Stimulated activated CD8-positive, alpha-beta memory T cell treated with anti-CD3 and anti-CD28 coated beads, Interleukin-2, amount 100 ng/mL, for 1 hour (primary cell): ENCODE measurements around the gene PCSK6.
A peak's percentile ranks its signal among the peaks of the same experiment; 100 is the strongest.

Experiments
- DNase-seq, 2 donors: peaks; one replicate each; pipeline ENCODE4 v3.0.0-alpha.2; 2020; ENCODE audit warnings: low read depth in 2 of 2

PCSK6 gene

DNA sequence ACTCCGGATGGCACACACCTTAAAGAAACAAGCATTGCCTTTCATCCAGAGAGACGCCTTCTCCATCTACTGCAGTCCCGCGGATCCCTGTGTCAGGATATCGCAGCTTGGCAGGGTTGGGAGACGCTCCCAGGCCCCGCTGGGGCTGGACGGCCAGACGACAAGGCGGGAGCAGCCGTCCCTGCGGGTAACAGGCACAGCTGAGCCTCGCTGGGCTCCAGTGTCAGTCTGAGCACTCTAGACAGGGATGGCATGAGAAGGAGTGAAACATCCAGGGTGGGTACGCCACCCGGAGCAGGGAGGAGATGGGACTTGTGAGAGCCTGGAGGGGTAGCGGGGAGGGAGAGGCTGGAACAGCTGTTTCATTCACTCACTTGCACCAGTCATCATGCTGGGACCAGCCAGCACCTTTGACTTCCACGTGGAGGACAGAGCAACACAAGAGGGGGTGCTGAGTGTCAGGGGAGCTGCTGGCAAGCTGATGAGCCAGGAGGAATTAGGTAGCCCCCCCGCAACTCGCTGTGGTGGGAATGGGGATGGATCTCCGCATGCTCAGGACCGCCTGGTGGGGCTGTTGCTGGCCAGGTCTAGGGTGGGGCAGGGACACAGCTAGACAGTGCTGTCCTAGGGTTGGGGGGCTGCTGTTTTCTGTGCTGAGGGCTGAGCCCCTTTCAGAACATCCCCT is 162.9 kb downstream of the PCSK6 start:
- DNase-seq, result no peak

DNA sequence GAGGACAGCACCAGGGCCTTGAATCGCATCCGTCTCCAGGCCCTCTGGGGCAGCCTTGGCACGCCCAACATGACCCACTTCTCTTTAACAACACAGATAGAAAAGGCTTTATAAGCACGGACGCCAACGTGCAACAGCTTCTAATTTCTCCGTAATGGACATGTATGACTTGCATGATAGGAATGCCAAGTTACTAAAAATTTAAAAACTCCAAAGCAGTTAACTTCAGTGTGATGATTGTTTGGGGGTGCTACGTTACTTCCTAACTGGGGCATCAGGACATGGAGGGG is 163.5 kb downstream of the PCSK6 start:
- no peak for DNase-seq

DNA sequence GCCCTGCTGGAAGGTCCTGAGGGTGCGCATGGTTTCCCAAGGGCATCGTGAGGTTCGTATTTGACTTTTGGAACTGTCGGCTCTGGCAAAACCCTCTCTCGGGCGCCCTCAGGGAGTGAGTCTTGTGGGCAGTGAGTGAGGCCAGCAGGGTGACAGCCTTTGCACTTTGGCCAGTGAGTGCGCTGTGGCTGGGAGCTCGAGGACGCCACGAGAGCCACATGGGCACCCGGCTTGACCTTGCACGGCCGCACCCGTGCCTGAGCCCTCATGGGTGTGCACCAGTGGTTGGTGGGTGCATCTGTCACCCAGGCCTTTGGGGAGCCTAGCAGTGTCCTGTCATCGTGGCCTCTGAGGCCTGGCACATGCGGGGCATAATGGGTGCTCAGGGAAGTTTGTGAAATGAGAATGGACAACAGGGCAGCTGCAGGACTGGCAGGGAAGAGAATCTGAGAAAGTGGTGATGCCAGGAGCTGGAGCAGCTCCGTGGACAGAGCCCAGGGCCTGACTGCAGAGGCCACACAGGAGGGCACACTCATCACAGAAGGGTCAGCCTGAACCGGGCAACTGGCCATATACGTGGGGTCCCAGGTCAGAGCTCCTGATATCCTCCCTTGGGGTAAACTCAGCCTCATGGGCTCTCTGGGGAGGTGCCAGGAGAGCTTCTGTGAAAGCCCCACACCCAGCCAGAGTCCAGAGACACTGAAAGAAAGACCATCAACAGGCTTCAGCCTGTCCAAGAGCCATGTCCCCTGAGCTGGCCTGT is 164.1 kb downstream of the PCSK6 start:
- no peak for DNase-seq

DNA sequence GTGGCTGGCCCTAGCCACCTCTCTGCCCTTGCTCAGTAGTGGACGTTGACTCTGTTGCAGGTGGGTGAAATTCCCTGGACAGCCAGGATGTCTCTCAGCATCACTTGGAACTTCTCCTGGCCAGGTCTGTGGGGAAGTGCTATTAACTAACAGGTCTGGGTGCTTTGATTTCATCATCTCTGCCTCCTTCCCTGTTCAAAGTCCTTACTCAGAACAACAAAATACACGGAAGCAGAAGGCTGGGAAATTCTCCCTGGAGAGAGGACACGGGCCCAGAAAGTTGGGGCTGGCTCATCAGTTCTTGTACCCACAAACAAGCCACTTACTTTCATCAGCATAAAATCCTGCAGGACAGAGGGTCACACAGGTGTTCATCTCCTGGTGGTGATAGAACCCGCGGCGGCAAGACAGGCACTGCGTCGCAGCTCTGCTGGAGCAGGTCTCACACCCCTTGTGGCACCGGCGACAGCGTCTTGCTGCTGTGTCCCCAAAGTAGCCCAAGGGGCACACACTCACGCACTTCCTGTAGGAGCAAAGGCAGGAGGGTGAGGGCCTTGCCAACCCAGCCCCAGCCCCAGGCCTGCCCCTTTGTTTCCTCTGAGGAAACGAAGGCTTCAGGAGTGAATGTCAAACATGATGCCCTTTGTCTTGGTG is 164.9 kb downstream of the PCSK6 start:
- DNase-seq, result no peak

DNA sequence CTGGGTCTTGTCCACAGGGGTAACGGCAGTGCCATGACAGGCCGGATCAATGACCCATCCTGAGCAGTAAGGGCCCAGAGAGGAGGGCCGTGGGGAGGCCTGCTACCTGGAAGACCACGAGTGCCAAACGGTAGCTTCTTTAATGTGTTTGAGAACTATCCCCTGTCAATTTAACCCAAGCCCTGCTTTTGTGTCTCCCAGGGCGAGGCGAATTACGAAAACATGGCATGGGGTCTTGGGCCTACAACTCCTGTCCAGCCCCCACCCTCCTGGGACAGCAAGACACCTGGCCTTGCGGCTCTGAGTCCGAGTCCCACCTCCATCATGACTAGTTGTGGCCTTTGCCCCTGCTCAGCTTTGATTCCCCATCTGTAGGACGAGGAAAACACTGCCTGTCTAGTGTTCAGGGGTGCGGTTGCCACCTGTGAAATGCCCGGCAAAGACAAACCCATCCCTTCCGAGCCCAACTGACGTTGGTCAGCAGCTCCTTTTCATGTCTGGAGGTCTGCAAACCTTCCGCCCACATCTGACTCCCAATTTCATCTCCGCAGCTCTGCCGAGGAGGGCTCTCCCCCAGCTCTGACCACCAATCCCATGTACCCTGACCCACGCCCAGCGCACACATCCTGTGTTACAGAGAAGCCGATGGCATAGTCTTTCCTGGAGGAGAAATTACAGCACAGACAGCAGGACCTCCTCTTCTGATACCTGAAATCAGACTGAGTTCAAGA is 165.5 kb downstream of the PCSK6 start:
- no peak for DNase-seq

DNA sequence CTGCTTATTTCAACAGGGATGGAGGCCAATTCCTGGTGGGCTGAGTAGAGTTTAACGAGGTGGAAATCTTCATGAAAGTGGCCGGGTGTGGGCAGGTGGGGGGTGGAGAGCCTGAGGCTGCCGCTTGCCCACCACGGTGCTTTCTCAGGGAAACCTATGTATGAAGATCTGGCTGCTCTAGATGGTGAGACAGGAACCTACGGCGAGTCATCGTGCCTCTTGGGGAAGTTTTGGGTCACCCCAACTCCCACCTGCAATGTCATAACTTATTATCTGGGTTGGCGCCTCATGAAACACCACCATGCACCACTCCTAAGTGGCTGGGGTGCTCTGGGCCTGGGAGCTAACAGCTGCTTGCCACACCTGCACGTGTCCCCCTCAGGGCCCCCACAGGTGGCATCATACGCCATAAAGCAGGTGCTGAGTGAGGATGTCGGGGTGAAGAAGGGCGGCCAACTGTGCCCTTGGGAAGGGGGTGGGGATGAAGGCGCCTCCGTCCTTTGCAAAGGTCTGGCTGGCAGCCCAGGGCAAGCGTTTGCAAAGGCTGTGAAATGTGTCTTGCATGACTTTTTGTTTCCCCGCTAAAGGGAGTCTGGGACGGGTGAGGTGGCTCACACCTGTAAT is 166.5 kb downstream of the PCSK6 start:
- no peak for DNase-seq

DNA sequence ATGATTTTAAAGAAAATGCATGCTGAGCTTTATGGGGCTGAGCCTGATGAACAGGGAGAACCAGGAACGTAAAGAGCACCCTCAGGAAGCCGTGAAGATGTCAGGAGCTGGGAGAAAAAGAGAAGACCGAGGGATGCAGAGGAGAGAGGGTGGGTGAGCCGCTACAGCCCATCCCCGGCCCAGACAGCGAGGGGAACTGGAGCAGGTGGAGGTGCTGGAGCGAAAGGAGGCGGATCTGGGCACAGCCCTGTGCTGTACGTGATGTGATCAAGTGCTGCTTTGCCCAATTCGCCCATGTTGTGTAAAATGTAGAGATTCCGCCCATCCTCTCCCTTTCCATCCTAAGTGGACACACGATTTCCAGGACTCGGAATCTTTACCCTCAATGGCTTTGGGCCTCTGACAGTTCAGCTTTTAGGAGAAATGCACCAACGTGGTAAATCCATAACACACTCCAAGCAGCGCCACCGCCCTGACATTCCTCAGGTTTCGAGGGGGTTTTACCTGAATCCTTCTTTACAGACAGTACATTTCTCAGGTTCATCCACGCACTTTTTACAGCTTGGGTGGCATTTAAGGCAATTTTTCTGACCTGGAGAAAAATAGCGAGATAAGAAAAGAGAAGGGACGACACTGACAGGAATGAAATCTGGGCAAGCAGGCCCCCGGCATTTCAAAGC is 167.4 kb downstream of the PCSK6 start:
- DNase-seq, result no peak

DNA sequence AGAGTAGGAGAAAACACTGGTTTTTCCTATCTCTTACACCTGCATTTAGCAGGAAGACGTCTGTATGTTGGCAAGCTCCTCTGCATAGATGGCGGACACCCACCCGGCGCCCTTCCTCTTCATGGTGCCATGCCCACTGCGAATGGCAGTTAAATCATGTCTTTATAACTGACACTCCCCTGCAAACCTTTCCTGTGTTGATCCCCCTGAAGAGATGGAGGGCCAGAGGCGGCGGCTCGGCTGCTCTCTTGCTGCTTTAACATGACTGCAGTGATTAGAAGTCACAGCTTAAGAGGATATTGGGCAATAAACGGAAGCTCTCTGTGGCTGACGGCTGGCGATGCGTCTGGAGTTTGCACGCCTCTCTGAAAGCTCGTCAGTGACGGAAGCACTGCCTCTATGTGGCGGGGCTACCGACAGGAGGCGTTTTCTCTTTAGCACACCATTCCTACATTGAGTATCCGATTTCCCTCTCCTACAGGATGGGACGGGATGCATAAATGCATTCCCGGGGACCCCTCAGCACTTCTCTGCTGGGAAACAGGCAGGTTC is 168.9 kb downstream of the PCSK6 start:
- DNase-seq, result peak; percentile 34 to 40

DNA sequence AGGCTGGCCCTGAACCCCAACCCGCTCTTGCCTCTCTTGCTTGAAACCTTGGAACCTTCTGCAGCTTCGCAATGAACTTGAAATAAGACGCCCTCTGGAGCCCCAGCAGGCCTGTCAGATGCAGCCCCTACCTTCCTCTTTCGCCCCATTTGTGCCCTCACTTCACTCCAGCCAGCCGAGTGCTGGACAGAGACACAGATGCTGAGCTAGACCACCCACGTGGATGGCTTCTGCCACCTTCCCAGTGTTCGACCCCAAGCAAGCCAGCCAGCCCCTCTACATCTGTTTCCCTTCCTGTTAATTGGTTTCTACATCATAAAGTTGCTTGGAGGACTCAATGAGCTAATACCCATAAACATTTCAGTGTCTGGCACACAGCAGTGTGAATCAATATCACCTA is 170.7 kb downstream of the PCSK6 start:
- no peak for DNase-seq

DNA sequence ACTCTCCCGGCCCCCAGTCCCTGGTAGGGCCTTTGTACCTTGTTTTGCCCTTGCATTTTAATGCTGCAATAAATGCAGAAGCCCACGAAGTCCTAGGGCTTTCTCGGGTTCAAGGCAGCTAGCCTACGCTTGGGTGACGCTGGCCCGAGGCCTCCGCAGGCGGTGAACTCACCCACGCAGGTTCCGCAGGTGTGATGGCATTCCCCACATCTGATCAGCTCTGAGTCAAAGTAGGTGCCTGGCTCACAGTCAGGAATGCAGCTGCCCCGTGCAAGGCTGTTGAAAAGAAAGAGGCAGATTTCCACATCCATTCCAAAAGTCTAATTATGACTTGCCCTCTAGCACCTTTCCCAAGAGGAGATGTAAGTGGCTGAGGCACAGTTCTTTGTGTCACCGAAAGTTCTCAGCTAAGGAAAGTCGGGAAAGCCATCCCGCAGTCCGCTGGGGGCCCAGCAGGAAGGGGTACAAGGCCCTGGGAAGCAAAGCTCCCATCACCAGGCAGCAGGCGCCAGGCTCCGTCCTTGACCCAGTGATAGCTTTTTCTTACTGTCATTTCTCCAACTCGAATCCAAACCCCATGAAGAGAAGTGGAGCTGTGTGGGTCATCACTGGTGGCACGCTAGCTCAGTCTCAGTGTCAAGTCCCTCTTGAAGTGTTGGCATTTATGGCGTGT is 171.2 kb downstream of the PCSK6 start:
- DNase-seq, result no peak

DNA sequence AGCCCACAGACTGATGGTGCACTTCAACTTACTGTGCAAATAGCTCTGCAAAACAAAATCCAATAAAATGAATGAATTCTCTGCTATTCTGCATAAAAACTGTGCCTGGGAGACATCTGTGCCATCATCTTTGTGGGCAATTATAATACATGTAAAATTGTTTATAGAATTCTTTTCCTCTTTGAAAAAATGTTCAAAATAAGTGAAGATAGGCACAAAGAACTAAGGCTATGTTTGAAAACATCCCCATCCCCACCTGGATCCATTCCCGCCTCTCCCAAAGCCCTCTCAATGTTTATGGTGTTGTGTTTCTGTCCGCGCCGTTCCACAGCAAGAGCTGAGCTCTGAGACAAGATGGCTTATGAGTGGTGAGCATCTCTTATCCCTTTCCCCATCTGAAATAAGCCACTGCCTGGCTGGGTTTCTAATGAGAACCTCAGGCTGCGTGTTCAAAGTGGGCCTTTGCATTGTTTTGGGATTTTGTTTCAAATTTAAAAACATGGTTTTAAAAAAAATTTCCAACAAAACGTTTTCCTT is 172.1 kb downstream of the PCSK6 start:
- DNase-seq, result no peak

DNA sequence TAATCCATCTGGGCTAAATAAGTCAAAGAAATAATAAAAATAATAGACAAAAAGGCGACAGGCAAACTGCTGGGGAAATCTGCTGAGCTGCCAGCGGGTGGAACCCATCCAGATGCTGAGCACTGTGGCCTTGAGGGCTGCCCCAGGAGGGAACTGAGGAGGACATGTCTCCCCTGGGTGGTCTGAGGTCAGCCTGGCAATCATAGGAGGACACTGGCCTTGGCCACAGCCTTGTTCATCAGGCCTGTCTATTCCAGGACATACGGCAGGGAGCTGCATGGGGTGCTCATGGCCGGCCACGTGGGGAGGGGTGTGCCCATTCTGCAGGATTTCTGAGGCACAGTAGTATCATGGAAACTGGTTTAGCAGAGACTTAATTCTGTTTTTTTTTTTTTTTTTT is 173.0 kb downstream of the PCSK6 start:
- no peak for DNase-seq

DNA sequence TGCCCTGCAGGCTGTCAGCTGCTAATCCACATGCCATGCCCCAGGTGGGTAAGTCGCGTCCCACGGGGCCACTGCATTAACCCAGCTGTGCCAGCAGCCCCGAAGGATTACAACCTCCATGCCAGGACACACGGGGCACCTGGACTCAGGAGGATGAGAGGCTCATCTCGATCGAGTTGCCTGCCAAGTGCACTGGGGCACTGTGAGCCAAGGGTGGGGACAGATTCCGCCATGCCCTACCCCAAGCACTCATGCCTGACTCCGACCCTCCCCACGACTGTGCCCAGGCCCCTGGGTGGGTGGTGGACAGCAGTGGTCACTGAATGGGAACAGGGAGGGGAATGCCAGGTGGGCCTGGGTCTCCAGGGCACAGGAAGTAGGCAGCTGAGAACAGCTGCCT is 173.8 kb downstream of the PCSK6 start:
- no peak for DNase-seq

DNA sequence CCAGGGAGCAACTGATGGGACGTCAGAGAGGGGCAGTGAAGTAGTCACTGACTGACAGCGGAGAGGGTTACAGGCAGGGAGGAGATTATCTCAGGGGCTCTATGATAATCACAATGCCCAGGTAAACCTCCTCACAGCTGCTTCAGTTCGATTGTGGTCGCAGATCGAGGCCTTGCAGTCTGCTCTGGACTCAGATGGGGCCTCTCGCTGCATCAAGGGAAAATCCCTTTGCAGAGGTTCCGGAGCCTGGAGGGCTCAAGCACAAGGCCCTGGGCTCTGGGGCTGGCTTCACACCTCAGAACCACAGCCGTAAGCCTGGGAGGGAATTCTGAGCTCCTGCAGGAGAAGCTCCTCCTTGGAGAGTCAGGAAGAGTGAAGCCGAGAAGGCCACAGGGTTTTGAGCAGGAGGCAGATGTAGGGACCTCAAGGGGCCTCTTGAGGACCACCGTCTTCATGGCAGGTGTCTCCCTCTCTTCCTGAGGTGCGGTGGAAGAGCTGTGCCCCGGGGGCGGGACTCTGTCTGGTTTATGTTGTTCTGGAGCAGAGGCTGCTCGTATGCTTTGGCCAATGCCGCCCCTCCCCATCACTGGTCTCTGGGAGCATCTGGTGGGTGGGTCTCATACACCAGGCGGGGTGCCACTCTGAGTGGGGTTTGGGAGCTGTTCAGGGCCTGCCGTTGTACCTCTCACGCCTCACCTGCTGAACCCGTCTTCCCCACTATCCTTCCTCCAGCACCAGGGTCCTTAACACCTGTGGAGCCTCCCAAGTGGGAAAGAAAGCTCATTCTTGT is 175.0 kb downstream of the PCSK6 start:
- no peak for DNase-seq

DNA sequence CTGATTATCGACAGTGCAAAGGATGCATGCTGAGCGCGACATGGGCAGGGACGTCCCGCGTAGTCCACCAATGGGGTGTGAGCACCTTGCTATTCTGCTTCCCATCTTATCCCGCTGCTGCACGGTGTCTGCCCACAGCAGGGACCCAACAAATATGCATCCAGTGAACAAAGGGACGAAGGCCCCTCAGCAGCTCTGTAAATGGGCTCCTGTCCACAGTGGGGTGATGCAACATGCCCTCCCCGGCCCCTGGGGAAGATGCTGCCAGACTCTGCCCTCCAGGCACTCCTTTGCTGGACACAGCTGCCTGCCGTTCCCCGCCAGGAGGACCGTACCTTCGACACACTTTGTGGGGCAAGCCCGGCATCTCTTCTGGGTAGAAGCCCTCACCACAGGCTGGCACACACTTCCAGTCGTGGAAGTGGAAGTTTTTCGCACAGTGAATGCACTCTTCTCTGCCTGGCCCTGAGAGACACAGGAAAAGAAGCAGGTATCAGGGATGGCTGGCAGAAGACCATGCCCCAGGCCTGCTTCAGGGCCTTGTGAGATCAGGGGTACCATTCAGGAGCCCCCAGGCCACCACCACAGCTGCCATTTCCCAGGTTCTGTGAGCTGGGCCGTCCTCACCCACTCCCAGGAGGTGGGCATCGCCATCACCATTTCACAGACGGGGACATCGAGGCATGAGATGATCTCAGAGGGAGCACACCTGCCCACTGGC is 176.3 kb downstream of the PCSK6 start:
- no peak for DNase-seq

DNA sequence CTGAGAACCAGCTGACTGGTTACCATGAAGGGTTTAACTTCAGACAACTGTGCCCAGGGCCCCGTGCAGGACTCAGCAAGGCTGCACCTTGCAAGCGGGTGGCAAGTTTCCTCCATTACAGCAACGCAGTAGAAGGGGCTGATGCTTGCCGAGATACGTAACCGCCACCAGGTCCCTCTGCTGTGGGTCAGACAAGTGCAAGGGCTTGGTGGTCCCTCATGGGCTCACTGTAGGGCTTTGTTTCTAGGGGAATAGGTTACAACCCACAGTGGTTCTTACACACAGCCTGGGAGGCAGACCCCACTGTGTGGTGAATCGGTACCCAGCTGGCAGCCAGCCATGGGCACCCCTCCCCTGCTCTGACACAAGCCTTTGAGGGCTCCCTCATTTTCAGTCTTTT is 179.0 kb downstream of the PCSK6 start:
- no peak for DNase-seq

DNA sequence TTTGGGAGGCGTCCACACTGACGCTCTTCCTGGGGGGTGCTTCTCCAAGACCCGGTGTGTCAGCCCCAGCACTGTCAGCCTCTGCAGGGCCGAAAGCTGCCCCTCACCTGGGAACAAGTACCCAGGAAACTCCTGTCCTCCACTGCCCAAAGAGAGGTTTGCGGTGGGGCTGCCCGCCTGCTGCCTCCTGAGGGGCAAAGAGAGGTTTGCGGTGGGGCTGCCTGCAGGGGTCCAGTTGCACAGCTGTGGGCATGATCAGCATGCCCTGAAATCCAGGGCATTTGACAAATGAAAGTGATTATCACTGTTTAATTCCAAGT is 179.4 kb downstream of the PCSK6 start:
- no peak for DNase-seq

DNA sequence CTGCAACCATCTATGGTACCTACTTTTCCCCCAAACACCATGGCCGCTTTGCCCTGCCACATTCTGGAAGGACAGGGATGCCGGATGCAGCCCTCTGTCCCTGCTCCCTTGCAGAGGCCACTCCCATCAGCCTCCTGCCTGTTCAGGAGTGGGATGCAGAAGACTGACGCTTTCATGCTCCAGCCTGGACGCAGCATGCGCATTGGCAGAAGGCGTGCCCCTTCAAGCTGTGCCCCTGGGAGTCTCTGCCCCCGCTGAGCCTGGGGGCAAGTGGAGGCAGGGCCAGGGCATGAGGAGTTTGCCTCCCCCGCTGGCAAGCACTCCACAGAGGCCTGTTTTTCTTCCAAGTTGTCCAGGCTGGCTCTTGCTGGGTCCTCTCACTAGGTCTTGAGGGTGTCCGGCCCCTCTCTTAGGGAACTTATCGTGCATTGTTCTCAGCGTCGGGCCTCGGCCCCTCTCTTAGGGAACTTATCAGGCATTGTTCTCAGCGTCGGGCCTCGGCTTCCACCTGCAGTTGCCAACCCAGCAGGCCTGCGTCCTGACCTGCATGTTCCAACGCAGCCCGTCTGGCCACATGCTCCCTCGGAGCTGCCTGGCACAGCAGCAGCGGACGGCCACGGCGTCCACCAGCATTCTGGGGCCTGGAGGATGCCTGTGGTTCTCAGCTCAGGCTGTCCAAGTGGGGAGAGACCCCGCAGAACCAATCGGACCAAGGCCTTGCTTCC is 179.9 kb downstream of the PCSK6 start:
- DNase-seq, result no peak
